Measurements from ENCODE around the gene RAB33B.
"Not testable (repeated sequence)": the region's sequence is repeated elsewhere in the genome, so short reads cannot be mapped to it uniquely, and the experiment has no call there.

RAB33B gene

DNA sequence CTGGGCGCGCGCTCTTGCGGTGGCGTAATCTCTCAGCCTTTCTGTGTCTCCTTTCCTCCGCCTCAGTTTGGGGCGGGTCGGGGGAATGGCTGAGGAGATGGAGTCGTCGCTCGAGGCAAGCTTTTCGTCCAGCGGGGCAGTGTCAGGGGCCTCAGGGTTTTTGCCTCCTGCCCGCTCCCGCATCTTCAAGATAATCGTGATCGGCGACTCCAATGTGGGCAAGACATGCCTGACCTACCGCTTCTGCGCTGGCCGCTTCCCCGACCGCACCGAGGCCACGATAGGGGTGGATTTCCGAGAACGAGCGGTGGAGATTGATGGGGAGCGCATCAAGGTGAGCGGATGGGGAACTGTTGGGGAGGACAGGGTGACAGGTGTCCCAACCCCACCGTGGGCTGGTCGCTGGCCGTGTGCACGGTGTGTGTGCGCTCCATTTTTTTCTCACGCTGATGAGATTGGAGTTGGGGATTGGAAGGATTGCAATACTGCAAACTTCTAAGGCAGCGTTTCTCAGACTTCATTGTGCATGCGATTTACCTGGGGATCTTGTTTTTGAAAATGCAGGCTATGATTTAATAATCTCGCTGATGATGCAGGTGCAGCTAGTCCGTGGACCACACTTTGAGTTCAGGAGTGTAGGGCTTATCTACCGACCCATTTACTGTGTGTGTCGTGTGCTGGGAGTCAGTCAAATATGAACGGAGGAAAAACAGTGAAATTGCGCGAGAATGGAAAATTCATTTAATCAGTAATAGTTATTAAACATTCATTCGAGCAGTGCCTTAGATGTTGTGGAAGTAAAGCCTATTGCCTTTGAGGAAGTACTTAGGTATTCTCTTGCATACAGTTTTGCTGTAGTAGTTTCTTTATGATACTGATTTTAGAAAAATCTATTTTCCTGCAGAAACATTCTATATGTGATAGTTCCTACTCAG, at the start of gene RAB33B:
Gene RAB33B (plus strand): TSS at position 11 of the 935 bp plus-strand sequence. CDS start 75 bp downstream, at position 86.
- no peak for DNase-seq

DNA sequence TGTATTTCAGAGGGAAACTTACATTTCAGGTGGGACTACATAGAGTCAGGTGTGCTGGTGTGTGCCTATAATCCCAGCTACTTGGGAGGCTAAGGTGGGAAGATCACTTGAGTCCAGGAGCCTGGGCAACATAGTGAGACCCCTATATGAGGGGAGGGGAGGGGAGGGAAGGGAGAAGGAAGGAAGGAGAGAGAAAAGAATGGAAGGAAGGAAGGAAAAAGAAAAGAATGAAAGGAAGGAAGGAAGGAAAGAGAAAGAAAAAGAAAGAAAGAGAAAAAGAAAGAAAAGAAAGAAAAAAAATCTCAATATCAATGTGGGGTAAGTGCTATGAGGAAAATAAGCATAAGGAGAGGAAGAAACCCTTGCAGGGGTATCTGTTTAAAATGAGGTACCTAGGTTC, 43.6 kb upstream of the RAB33B start:
- no peak for DNase-seq

DNA sequence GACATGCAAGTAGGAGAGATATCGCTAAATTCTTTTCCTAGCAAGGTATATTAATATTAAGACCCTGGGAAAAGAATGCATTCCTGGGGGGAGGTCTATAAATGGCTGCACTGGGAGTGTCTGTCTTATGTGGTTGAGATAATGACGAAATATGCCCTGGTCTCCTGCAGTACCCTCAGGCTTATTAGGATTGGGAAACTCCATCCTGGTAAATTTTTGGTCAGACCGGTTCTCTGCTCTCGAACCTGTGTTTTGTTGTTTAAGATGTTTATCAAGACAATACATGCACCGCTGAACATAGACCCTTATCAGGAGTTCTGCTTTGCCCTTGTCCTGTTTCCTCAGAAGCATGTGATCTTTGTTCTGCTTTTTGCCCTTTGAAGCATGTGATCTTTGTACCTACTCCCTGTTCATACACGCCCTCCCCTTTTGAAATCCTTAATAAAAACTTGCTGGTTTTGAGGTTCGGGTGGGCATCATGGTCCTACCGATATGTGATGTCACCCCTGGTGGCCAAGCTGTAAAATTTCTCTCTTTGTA, 39.2 kb upstream of the RAB33B start:
- not testable (repeated sequence) for DNase-seq

DNA sequence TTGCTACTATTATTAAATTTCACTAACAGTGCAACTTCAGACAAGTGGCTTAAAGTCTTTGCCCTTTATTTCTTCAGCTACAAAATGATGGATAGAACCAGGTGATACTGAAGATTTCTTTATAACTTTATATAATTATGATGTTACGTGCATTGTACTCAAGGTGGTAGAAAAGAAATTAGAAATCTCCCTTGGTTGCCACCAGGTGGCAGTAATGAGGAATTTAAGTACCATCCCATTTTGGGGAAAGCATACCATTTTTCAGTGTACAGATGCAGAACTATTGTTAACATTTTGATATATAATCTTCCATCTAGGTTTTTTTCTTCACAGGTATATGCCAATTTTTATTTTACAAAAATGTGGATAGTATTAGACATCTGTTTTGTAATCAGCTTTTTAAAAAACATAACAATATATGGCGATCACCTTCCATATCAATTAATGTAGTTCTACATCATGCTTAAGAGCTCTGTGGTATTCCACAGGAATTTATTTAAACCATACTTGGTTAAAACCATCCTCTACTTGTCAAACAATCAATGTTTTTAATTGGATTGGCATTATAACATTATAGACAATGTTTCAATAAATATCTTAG, 37.7 kb upstream of the RAB33B start:
- no peak for DNase-seq

DNA sequence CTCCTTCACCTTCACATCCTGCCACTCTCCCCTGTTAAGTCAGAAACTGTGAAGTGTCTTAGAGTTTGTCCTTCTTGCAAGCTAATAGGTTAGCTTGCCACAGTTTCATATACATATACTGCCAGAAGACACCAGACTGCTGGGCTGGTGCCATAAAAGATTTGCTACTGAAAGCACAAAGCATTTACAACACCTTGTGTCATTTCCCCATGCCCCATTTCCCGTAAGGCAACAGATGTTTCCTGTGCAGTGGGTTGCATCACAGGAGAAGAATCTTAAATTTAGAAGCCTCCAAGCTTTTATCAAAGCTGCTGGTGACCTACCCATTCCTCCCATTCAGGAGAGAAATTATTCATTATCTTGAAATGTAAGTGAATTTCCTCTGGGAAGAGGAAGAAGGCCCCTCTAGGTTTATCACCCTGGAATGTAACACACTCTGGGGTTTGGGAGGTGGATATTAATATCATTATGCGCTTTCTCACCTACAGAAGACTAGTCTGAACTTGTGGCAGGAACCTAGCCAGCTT, 34.5 kb upstream of the RAB33B start:
- DNase-seq, result no peak

DNA sequence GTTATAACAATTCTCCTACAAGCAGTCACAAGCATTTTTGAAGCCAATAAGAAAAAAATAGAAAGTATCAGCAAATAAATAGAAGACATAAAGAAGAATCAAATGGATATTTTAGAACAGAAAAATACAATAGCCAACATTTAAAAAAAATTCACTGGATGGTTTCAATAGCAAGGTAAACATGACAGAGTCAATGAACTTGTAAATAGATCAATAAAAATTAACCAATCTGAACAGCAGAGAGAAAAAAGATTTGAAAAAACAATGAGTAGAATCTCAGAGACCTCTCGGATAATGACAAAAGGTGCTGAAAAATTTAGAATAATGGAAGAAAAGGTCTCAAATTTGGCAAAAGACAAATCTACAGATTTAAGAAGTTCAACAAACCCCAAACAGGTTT, 33.3 kb upstream of the RAB33B start:
- no peak for DNase-seq

DNA sequence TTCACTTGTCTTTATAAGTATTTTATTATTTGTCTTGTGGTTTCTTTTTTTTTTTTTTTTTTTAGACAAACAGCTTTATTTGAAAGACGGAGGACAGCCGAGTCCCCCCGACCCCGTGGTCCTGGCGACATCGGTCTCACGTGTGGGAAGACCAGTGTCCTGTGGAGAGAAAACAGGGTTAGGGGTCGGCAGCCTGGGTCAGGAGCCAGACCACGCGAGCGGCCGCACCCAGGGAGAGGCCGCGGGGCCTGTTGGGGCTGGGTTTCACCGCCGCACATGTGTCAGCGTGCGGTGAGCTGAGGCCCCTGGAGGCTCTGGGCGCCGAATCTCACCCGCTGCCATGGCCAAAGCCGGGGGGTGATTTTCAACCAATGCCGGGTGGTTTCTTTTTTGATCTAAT, 17.8 kb upstream of the RAB33B start:
- DNase-seq, result no peak

DNA sequence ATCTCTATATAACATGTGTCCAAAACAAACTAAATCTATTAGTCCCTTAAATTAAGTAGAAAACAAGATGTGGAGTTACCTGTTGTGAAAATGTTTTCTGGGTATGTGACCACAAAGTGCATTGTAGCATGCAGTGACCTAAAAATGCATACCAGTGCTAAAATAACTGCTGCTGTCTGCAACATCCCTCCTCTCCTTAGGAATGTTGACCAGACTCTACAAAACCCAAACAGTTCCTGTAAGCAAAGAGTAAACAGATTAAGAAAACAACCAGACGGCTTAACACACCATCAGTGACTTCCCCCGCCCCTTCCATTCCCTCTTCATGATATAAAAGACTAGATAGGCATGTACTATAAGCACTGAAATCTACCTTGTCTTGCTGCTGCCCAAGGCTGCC, 15.8 kb upstream of the RAB33B start:
- DNase-seq, result no peak

DNA sequence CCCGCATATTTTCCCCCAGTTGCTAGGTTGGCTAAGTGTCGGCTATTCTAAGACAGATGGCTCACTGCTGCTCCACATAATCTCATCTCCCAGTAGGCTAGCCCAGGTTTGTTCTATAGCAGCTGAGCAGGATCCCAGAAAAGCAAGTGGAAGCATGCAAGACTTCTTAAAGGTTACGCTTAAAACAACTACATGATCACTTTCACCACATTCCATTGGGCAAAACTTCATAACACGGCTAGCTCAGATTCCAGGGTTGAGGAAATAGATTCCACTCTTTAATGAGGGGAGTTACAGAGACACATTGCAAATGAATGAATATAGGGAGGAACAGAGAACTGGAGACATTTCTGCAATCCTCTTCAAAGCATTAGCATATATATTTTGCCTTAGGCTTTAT, 12.9 kb upstream of the RAB33B start:
- DNase-seq, result no peak

DNA sequence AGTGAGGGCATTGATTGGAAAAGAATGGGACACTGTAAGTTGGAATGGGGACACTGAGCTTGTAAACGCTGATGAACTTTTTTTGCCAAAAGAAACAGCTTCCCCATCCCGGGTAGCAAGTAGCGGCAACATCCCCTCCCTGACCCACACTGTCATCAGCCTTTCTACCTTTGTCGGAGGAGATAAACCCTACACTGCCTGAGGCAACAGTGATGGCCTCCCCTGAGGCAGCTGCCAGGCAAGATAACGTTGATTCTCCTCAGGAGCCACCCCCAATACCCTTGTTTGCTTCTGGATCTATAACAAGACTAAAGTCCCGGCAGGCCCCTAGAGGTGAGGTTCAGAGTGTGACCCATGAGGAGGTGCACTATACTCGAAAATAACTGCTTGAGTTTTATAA, 10.3 kb upstream of the RAB33B start:
- no peak for DNase-seq

DNA sequence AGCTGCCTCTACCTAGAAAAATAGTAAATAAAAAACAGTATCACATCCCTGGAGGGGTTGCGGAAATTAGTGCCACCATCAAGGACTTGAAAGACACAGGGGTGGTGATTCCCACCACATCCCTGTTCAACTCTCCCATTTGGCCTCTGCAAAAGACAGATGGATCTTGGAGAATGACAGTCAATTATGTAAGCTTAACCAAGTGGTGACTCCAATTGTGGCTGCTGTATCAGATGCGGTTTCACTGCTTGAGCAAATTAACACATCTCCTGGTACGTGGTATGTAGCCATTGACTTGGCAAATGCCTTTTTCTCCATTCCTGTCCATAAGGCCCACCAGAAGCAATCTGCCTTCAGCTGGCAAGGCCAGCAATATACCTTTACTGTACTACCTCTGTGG, 9.0 kb upstream of the RAB33B start:
- not testable (repeated sequence) for DNase-seq

DNA sequence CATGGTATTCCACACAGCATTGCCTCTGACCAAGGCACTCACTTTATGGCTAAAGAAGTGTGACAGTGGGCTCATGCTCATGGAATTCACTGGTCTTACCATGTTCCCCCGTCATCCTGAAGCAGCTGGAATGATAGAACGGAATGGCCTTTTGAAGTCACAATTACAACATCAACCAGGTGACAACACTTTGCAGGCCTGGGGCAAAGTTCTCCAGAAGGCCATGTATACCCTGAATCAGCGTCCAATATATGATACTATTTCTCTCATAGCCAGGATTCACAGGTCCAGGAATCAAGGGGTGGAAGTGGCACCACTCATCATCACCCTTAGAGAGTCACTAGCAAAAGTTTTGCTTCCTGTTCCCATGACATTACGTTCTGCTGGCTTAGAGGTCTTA, 6.8 kb upstream of the RAB33B start:
- not testable (repeated sequence) for DNase-seq

DNA sequence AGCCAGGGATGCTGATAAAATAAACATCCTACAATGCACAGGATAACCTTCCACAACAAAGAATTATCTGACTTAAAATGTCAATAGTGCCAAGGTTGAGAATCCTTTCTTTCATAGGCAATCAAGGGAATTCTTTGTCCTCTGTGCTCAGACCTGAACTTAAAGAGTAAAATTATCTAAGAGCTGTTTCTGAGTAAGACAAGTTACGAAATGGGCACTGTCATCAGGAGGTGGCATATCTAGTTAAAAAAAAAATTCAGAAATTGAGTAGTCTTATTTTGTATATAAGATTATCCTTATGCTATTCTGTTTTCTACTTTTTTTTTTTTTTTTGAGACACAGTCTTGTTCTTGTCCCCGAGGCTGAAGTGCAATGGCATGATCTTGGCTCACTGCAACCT, 3.3 kb upstream of the RAB33B start:
- DNase-seq, result no peak

DNA sequence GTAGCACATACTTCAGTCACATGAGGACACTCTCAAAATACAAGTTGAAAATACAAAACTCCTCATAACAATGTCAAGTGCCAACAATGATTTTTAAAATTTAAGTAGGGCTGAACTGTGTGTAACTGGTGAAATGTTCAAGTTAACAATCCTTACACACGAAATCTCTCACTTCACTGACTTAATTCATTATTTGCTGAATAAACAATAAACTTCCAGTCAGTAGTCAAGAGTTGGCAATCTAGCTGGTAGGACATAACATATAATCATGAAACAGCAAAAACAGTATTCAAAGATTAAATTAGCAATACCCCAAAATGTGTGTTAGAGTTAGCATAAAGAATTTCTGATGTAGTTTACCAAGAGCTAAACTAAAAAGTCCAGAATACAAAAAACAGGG, 1.9 kb upstream of the RAB33B start:
- no peak for DNase-seq

DNA sequence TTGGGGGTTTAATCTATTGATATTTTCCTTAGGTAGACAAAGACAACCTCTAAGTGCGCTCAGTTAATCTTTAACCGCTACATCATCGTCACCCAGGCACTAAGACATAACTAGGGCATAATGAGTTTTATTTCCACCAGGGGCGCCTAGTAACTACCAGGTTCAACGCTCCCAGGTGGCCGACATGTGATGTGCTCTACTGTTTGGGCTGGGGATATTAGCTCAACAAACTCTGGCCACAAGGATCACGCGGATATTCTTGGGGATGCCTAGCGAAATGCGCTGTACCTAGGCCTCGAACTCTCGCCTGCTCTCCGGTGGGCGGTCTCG, 915 bp upstream of the RAB33B start:
- no peak for DNase-seq

DNA sequence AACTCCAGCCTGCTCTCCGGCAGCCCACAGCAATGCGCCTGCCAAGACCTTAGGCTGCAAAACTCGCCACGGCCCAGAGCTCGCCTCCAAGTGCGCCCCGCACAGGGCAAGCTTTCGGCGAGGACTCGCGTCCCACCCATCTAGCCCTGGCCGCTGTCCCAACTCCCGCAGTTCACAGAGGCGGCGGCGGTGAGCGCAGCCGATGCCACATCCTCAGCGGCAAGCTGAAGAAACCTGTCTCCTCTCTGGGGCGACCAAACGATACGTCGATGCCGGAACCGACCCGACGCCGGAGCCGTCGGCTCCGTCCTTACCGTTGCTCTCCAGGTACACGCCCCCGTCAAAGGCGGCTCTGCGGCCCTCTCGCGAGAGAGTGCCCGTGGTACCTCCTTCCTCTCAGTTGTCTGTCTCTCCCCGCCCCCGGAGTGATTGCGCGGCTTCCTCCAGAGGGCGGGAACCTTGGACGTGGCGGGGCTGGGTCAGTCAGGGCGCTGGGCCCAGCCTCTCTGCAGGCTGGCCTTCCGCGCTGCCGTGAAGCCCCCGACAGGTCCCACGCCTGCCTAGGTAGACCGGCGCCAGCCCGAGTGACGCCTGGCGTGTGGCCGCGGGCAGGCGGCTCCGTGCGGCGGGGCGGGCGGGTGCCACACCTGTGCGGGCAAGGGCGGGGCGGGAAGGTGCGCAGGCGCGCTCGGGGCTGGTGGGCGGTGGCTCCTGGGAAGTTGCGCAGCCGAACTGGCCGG, 380 bp upstream of the RAB33B start:
- peak; percentile 97 for DNase-seq

DNA sequence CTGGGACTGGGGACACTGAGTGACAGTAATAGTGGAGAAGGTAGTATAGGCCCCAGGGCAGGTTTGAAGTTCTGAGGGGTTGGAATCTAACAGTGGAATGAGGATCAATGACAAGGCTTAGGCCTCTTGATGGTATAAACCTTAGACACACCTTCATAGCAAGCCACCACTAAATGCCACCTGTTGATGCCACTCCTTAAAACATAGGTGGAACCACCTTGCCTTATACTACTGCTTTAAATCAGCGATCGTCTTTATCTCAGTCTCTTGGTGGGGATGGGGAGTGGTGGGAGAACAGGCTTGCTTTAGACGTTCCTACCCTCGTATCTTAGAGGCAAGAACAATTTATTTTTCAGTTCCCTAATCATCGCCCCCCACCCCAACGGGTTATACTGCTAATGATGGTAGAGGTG, 1.2 kb downstream of the RAB33B start:
- no peak for DNase-seq

DNA sequence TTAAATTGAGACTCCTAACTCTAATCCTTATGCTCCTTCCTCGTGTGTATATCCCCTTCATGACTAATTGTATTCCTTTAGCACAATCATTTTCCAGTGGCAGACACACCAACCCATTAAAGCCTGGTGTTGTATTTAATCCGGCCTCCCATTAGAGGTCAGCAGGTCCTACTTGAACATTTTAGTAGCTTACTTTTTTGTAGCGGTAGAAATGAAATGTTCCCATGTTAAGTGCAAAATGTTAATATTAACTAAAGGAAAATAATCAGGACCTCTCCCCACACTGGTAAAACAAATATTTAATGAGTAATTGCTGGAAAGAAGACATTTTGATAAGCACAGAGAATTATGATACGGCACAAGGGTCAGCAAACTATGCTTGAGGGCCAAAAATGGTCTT, 3.4 kb downstream of the RAB33B start:
- no peak for DNase-seq

DNA sequence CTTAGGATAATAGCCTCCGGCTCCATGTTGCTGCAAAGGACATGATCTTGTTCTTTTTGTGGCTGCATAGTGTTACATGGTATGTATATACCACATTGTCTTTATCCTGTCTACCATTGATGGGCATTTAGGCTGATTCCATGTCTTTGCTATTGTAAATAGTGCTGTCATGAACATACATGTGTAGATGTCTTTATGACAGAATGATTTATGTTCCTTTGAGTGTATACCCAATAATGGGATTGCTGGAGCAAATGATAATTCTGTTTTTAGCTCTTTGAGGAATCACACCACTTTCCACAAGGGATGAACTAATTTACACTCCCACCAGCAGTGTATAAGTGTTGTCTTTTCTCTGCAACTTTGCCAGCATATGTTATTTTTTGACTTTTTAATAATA, 4.6 kb downstream of the RAB33B start:
- DNase-seq, result no peak

DNA sequence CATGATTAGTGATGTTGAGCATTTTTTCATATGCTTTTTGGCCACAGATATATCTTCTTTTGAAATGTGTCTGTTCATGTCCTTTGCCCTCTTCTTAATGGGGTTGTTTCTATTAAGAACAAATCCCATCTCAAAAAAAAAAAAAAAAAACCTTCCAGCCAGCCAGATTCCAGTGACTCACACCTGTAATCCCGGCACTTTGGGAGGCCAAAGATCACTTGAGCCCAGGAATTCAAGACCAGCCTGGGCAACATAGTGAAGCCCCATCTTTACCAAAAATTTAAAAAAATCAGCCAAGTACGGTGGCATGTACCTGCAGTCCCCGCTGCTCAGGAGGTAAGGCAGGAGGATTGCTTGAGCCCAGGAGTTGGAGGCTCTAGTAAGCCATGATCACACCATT, 5.1 kb downstream of the RAB33B start:
- no peak for DNase-seq

DNA sequence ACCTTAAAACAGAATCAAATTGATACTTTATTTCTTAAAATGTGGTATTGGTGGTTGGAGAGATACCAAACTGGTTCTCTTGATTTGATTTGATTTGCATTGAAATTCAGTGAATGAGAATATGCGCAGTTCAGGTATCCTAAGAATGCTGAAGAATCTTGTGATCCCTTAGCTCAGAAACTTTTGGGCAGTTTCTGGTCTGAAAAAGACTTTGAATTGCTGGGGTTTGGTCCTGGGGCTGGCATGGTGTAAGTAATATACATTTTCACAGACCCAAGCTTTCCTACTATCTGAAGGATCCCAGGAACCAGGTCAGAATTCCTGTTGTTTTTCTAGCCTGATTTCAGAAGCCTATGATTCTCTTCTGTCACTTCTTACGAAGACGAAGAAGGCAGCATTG, 6.6 kb downstream of the RAB33B start:
- DNase-seq, result no peak

DNA sequence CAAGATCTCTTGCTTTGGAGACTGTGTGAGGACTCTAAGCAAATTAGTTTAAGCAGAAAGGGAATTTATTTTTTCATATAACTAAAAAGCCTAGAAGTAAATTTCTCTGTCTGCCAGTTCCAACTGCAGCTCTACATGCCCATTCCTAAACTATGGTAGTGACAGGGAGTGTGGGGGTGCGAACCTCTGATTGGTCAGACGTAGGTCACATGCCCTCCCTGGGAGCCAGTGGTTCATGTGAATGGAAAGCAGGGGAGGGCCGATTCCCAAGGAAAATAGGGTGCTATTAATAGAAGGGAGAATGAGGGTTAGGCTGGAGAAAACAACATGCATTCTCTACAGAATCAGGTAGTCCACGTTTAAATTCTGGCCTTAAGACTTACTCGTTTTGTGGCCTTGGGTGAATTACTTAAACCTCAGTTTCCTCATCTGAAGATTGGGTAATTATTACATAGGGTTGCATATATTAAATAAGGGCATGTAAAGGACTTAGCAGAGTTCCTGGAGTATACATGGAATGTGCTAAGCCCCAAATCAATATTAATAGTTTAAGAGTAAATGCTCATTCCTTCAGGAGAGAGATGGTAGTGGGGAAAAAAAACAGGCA, 7.2 kb downstream of the RAB33B start:
- no peak for DNase-seq

DNA sequence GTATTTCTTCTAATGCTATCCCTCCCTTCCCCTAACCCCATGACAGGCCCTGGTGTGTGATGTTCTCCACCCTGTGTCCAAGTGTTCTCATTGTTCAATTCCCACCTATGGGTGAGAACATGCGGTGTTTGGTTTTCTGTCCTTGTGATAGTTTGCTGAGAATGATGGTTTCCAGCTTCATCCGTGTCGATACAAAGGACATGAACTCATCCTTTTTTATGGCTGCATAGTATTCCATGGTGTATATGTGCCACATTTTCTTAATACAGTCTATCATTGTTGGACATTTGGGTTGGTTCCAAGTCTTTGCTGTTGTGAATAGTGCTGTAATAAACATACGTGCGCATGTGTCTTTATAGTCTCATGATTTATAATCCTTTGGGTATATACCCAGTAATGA, 10.6 kb downstream of the RAB33B start:
- not testable (repeated sequence) for DNase-seq
